Astrocyte of the cerebellum (primary cell): ENCODE measurements around the gene PCSK5.

Experiments used
- DNase-seq: peaks from one replicate; pipeline ENCODE4 v3.0.0-alpha.2; 2011; ENCODE audit warnings: low read depth
- H3K4me3 ChIP-seq: 2 replicates; pipeline ENCODE4 v1.5.1; 2011; ENCODE audit warnings: mild to moderate bottlenecking, low read depth, low read length, moderate library complexity
- in situ Hi-C: cut with HindIII; loops from 2 replicates; pipeline ENCODE4 v1.10.0; 2017; ENCODE audit warnings: low sequenced_read_pairs
- TF ChIP-seq, protein P1 (sequence below): IDR thresholded peaks from 2 replicates; pipeline ENCODE4 v1.5.1; 2012; ENCODE audit warnings: low read length, low read depth, moderate library complexity, mild to moderate bottlenecking; ENCODE audit errors: missing control alignments

Gene PCSK5

DNA sequence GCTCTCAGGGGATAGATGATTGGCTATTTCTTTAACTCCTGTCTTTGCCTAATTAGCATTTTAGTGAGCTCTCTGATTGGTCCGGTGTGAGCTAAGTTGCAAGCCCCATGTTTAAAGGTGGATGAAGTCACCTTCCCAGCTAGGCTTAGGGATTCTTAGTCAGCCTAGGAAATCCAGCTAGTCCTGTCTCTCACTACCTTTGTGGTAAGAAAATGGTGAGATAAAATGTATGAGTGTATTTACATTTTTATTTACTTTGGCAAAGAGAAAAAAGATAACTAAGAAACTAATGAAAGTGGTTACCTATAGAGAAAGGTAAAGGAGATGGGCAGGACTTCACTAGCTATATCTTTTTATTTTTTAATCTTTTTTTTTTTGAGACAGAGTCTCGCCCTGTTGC, 357.0 kb downstream of the PCSK5 start:
- in situ Hi-C loops: no loop called here
- no peak for DNase-seq

DNA sequence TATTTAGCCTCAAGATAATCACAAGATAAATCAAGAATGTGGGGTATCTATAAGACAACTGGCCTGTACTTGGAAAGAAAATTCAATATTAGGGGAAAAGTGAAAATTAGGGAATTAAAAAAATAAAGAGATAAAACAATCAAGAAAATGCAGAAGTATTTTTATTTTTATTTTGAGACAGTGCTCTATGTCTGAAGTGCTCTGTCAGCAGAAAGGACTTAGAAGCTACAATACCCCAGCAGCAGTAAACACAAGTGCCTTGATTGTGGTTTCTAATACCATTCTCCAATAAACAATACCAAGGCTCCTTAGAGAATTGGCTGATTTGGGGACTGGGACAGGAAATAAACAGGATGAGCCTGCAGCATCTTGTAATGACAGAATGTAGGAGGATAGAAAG, 358.8 kb downstream of the PCSK5 start:
- in situ Hi-C loops: no loop called here
- DNase-seq: no peak
- TF ChIP-seq, protein P1, sequence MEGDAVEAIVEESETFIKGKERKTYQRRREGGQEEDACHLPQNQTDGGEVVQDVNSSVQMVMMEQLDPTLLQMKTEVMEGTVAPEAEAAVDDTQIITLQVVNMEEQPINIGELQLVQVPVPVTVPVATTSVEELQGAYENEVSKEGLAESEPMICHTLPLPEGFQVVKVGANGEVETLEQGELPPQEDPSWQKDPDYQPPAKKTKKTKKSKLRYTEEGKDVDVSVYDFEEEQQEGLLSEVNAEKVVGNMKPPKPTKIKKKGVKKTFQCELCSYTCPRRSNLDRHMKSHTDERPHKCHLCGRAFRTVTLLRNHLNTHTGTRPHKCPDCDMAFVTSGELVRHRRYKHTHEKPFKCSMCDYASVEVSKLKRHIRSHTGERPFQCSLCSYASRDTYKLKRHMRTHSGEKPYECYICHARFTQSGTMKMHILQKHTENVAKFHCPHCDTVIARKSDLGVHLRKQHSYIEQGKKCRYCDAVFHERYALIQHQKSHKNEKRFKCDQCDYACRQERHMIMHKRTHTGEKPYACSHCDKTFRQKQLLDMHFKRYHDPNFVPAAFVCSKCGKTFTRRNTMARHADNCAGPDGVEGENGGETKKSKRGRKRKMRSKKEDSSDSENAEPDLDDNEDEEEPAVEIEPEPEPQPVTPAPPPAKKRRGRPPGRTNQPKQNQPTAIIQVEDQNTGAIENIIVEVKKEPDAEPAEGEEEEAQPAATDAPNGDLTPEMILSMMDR: no peak
- no peak overlapping the region for H3K4me3 ChIP-seq

More for the DNA sequence above, 357.0 kb downstream of the PCSK5 start:
- no peak overlapping the region for H3K4me3 ChIP-seq
- TF ChIP-seq, protein P1: no peak

DNA sequence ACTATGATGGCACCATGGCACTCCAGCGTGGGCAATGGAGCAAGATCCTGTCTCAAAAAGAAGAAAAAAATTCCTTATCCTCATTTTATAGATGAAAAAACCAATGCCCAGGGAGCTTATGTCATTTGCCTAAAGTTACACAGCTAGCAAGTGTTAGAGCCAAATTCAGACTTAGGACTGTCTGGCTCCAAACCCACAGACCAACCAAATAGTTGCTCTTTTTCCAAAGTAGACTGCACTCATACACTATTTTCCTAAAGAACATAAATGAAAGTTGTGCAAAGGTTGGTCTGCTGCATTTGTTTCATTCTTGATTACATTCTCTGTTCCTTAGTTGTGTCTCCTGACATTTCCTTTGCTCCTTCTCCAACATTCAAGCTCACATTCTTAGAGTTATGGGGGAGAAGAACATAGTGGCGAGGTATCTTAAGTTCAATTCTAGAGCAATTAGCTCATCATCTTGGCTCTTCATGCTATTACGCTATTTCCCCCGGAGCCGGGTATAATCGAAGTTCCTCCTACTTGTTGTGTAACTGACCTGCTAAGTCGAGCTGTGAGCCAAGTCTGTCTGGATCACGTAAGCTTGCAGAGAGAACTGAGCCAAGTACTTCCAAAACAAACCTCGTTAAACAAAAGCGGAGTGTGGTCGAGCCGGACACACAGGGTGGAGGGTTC, 365.4 kb downstream of the PCSK5 start:
- H3K4me3 ChIP-seq: no peak overlapping the region
- TF ChIP-seq, protein P1: no peak
- in situ Hi-C loops: no loop called here
- peak; percentile 88 for DNase-seq

DNA sequence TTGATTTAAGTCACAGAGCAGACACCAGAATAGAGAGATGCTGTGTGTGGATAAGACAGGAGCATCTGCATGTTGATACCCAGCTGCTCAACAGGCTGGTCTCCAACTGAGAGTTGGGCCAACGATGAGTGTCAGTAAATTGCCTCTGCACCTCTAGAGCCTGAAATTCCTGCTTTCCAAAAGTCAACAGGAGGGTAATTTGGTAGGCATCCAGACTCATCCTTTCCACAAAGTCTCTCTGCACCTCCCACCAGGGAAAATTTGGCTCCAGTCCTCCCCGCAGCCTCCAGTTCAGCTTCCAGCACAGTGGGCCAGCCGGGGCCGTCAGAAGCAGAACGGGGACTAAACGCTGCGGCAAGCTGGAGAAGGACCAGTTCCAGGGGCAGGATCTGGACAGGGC, 366.8 kb downstream of the PCSK5 start:
- H3K4me3 ChIP-seq: no peak overlapping the region
- in situ Hi-C loops: no loop called here
- DNase-seq: no peak
- TF ChIP-seq, protein P1: no peak

DNA sequence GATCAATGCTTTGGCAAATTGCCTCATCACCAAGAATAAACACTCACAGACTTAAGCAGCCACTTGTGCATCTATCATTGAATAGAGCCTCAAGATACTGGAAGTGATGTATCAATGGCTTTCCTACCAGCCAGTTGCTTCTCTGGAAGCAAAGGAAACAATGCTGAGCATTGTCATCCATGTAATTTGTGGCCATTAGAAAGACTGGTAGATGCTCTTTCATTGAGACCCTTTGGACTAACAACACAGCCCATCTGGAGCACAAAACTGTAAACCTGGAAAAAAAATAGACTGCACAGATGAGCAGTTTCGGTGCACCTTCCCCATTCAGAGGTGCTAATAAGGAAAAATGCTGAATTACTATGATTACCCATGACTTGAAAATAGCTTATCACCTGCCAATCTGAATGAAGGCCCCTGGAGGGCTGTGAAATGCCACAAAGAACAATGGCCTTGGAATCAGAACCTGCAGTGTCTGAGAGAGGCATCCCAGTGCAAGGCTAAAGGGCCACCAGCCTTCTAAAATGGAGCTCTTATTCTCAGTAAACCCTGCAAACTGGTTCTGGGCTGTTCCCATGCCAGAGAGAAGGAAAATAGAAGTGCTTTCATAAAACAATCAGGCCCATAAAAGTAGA, 376.3 kb downstream of the PCSK5 start:
- H3K4me3 ChIP-seq: no peak overlapping the region
- in situ Hi-C loops: no loop called here
- DNase-seq: no peak
- TF ChIP-seq, protein P1: no peak

DNA sequence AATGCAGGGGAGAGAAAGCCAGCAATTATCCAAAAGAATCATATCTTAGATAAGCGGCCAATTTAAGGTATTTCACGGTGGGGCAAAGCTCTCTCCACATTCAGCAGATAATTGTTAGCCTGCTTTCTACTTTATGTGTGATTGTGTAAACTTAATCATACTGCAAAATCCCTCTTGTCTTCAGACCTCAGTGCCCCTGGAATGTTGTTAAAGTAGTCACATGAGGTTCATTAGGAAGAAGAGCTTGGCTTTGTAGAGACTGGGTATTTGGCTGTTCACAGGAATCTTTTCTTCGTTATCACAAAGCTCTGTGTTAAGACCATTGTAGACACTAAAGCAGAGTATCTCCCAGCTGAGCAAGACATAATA, 376.8 kb downstream of the PCSK5 start:
- TF ChIP-seq, protein P1: no peak
- DNase-seq: no peak
- no peak overlapping the region for H3K4me3 ChIP-seq
- in situ Hi-C loops: no loop called here
